HL-60 (cell line): ENCODE results near the gene NUP93.
"Not testable (repeated sequence)": the region's sequence is repeated elsewhere in the genome, so short reads cannot be mapped to it uniquely, and the experiment has no call there.

Experiments
- DNase-seq, 2 experiments: peaks; one replicate each; pipeline ENCODE4 v3.0.0-alpha.2; 2010 to 2020; ENCODE audit warnings: low read depth in 1 of 2, low spot score in 1 of 2
- H3K27ac ChIP-seq: fragments of 250-450 bp; sonication (Bioruptor Pico); replicated peaks from 2 replicates; pipeline ENCODE4 v1.5.1; 2020; ENCODE audit warnings: mild to moderate bottlenecking, moderate library complexity
- H3K27me3 ChIP-seq: fragments of 250-450 bp; sonication (Bioruptor Pico); 2 replicates; pipeline ENCODE4 v1.5.1; 2021; ENCODE audit warnings: mild to moderate bottlenecking, moderate library complexity; ENCODE audit not compliant: insufficient read depth, poor library complexity, severe bottlenecking
- H3K4me3 ChIP-seq: replicated peaks from 2 replicates; pipeline ENCODE4 v1.5.1; 2011; ENCODE audit warnings: mild to moderate bottlenecking, control low read depth, low read length; ENCODE audit not compliant: insufficient read depth
- GABPA ChIP-seq: IDR thresholded peaks from 2 replicates; pipeline ENCODE4 v1.6.1; 2012; ENCODE audit warnings: low read depth
- POLR2AphosphoS5 ChIP-seq: IDR thresholded peaks from 2 replicates; pipeline ENCODE4 v1.6.1; 2012; ENCODE audit warnings: low read depth
- SPI1 ChIP-seq: IDR thresholded peaks from 2 replicates; pipeline ENCODE4 v1.6.1; 2012; ENCODE audit warnings: low read depth, mild to moderate bottlenecking, borderline replicate concordance
- TF ChIP-seq, protein P1 (sequence below): IDR thresholded peaks from one replicate; pipeline ENCODE4 v1.5.1; 2011; ENCODE audit warnings: low read length, control low read depth, inconsistent platforms; ENCODE audit not compliant: insufficient read depth
- TF ChIP-seq, protein P2 (sequence below): IDR thresholded peaks from 2 replicates; pipeline ENCODE4 v1.6.1; 2012; ENCODE audit warnings: low read depth; ENCODE audit not compliant: insufficient replicate concordance

Gene NUP93

DNA sequence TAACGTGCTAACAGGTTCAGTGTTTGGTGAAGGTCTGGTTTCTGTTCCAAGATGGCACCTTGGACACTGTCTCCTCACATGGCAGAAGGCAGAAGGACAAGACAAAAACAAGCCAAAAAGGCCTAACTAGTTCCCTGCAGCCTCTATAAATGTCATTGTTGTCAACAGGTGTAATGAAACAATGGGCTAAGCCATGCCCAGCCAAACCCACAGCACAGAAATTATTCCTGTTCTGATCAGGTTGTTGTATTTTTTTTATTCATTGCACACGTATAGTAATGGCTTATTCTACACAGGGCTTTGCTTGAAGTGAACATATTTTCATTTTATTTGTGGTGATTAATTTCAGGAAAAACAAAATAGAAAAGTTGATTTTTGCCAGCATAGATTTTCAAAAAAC is 16.1 kb upstream of the NUP93 start:
- DNase-seq = no peak
- TF ChIP-seq, protein P1, sequence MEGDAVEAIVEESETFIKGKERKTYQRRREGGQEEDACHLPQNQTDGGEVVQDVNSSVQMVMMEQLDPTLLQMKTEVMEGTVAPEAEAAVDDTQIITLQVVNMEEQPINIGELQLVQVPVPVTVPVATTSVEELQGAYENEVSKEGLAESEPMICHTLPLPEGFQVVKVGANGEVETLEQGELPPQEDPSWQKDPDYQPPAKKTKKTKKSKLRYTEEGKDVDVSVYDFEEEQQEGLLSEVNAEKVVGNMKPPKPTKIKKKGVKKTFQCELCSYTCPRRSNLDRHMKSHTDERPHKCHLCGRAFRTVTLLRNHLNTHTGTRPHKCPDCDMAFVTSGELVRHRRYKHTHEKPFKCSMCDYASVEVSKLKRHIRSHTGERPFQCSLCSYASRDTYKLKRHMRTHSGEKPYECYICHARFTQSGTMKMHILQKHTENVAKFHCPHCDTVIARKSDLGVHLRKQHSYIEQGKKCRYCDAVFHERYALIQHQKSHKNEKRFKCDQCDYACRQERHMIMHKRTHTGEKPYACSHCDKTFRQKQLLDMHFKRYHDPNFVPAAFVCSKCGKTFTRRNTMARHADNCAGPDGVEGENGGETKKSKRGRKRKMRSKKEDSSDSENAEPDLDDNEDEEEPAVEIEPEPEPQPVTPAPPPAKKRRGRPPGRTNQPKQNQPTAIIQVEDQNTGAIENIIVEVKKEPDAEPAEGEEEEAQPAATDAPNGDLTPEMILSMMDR = no peak
- TF ChIP-seq, protein P2, sequence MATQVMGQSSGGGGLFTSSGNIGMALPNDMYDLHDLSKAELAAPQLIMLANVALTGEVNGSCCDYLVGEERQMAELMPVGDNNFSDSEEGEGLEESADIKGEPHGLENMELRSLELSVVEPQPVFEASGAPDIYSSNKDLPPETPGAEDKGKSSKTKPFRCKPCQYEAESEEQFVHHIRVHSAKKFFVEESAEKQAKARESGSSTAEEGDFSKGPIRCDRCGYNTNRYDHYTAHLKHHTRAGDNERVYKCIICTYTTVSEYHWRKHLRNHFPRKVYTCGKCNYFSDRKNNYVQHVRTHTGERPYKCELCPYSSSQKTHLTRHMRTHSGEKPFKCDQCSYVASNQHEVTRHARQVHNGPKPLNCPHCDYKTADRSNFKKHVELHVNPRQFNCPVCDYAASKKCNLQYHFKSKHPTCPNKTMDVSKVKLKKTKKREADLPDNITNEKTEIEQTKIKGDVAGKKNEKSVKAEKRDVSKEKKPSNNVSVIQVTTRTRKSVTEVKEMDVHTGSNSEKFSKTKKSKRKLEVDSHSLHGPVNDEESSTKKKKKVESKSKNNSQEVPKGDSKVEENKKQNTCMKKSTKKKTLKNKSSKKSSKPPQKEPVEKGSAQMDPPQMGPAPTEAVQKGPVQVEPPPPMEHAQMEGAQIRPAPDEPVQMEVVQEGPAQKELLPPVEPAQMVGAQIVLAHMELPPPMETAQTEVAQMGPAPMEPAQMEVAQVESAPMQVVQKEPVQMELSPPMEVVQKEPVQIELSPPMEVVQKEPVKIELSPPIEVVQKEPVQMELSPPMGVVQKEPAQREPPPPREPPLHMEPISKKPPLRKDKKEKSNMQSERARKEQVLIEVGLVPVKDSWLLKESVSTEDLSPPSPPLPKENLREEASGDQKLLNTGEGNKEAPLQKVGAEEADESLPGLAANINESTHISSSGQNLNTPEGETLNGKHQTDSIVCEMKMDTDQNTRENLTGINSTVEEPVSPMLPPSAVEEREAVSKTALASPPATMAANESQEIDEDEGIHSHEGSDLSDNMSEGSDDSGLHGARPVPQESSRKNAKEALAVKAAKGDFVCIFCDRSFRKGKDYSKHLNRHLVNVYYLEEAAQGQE = no peak
- TF ChIP-seq POLR2AphosphoS5 (no peak), GABPA (no peak), SPI1 (no peak)
- no peak overlapping the region for H3K4me3 ChIP-seq
- no peak overlapping the region for H3K27ac ChIP-seq
- H3K27me3 ChIP-seq = no peaks in the 10 kb centered on the region

DNA sequence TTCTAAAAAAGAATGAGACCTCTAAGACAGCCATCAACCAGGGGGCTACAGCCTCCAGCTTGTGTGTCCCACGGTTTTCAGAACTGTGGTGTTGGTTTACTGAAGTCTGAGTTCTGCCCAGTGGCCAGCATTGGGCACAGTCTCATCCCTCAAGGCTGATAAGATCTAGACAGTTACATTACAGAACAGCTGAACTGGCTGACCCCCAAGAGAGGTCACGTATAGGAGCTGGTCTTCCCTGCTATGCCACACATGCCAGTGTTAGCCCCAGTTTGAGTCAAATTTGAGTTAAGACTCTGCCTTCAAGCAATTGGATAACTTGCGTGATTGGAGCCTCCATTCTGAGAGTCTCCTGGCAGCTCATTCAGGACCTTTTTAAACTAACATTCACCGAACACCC is 14.8 kb upstream of the NUP93 start:
- no peak for DNase-seq
- Histone ChIP-seq H3K27me3 (no peaks in the 10 kb centered on the region), H3K4me3 (no peak overlapping the region), H3K27ac (no peak overlapping the region)
- TF ChIP-seq SPI1 (no peak), POLR2AphosphoS5 (no peak), GABPA (no peak)
- TF ChIP-seq, protein P2 = no peak
- TF ChIP-seq, protein P1 = no peak

DNA sequence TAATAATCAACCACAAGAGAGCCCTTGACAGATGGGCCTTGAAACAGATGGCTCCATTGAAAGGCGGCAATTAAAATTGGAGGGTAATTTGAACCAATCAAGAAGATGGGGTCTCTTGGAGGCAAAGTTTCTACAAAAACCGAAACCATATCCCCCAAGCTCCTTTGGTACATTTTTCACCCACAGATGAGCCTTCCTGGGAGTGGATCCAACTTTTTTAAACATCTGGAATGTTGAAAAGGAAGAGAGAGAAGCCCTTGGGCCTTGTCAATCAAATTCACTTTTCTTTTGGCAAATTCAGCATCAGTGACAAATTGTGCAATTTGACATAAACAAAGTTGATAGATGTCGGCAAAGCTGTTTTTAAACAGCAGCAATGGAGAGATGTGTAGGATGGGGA is 13.2 kb upstream of the NUP93 start:
- Histone ChIP-seq H3K27me3 (no peaks in the 10 kb centered on the region), H3K27ac (no peak overlapping the region), H3K4me3 (no peak overlapping the region)
- no peak for DNase-seq
- TF ChIP-seq GABPA (no peak), POLR2AphosphoS5 (no peak), SPI1 (no peak)
- TF ChIP-seq, protein P1 = no peak
- TF ChIP-seq, protein P2 = no peak

DNA sequence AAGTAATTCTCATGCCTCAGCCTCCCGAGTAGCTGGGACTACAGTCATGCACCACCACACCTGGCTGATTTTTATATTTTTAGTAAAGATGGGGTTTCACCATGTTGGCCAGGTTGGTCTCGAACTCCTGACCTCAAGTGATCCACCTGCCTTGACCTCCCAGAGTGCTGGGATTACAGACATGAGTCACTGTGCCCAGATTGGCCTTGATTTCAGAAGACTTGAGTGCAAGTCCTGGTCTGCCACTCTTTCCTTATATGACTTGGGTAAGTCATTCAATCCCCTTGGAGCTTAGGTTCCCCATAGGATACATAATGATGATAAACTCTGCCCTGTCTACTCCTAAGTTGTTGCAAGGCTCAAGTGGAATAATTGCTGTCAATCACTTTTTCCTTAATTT is 12.4 kb upstream of the NUP93 start:
- not testable (repeated sequence) for DNase-seq, H3K27ac ChIP-seq, H3K27me3 ChIP-seq, H3K4me3 ChIP-seq
